ENCODE measurements around the gene SASS6.

- TF ChIP-seq CTCF (IDR thresholded peaks at IDR 0.05) (no peak), POLR2A (IDR thresholded peaks at IDR 0.05) (no peak)
These were observed 2.1 kb downstream of the SASS6 start for GRCh38 chr1:100130552-100131077.

Measured in right lobe of liver (tissue), 4 donors.